ENCODE data around the gene FBXW2.

FBXW2 gene

GRCh38 chr9:120717176-120717575 is 76.0 kb downstream of the FBXW2 start:
- Histone ChIP-seq H3K27ac (no peak overlapping the region), H3K4me3 (no peak overlapping the region)
- TF ChIP-seq CTCF (IDR thresholded peaks at IDR 0.05), result no peak
- no peak for DNase-seq (ENCODE audit: low spot score)

GRCh38 chr9:120716483-120716882 is 76.7 kb downstream of the FBXW2 start:
- Histone ChIP-seq H3K4me3 (no peak overlapping the region), H3K27ac (no peak overlapping the region)
- no peak for TF ChIP-seq CTCF (IDR thresholded peaks at IDR 0.05)
- DNase-seq (ENCODE audit: low spot score), result no peak

DNA sequence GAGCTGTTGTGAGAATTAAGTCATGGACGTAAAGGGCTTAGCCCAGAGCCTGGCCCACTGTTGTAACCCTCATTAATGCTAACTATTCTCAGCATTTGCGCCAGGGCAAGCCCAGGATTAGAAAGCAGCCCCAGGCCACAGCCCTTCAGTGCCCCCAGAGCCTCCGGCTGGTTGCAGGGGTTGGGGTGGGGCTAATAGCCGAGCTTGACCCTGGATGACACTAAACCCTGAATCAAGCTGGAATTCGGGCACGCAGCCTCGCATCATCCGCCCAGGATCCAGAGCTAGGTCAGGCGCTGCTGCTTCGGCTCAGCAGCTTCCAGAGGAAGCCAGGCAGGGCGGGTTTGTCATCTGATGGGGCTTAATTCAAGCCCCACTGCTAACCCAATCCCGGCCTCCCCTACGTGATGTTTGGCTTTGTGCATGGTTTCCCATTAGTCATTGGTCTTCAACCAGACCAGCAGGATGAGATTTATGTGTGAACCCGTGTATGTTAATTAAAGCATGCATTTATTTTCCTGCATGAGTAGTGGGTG is 77.8 kb downstream of the FBXW2 start:
- DNase-seq (ENCODE audit: low spot score), result peak; percentile 76
- Histone ChIP-seq H3K27ac (peak overlapping the region in 1 of 2 donors; percentile 90), H3K4me3 (peak overlapping the region; percentile 83)
- no peak for TF ChIP-seq CTCF (IDR thresholded peaks at IDR 0.05)

DNA sequence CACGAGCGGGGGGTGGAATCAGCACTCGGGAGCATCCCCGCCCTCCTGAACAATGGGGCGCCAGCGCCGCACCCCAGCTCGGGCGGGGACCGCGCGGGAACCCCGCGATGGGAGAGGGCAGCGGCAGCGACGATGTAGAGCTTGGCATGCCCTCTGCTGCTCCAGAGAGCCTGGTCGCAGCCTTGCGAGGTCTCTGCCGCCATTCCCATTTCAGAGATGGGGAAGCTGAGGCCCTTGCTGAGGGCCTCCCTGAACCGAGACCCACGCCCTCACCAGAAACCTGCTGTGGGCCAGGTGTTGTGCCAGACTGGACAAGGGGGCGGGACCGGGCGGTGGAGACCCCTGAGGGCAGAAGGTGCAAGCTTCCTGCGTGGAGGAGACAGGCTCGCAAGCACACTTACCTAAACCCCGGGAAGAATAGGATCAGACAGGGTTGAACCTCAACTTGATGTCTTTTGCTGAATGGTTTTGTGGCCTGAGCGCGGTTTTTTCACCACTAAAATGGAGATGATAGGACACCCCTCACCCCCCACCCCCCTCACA is 78.3 kb downstream of the FBXW2 start:
- no peak for TF ChIP-seq CTCF (IDR thresholded peaks at IDR 0.05)
- peak overlapping the region; percentile 86 to 90 for H3K27ac ChIP-seq
- DNase-seq (ENCODE audit: low spot score), result peak; percentile 79
- H3K4me3 ChIP-seq, result peak overlapping the region; percentile 83

GRCh38 chr9:120714088-120714845 is 78.9 kb downstream of the FBXW2 start, which contains the start of gene MEGF9:
MEGF9 (minus strand) TSS chr9:120714470; CDS start chr9:120714358, 112 bp downstream.
- peak; percentile 99 for DNase-seq (ENCODE audit: low spot score)
- H3K4me3 ChIP-seq, result peak within 1 kb of the TSS; percentile 83
- peak within 1 kb of the TSS; percentile 86 to 90 for H3K27ac ChIP-seq
- TF ChIP-seq CTCF (IDR thresholded peaks at IDR 0.05), result no peak

DNA sequence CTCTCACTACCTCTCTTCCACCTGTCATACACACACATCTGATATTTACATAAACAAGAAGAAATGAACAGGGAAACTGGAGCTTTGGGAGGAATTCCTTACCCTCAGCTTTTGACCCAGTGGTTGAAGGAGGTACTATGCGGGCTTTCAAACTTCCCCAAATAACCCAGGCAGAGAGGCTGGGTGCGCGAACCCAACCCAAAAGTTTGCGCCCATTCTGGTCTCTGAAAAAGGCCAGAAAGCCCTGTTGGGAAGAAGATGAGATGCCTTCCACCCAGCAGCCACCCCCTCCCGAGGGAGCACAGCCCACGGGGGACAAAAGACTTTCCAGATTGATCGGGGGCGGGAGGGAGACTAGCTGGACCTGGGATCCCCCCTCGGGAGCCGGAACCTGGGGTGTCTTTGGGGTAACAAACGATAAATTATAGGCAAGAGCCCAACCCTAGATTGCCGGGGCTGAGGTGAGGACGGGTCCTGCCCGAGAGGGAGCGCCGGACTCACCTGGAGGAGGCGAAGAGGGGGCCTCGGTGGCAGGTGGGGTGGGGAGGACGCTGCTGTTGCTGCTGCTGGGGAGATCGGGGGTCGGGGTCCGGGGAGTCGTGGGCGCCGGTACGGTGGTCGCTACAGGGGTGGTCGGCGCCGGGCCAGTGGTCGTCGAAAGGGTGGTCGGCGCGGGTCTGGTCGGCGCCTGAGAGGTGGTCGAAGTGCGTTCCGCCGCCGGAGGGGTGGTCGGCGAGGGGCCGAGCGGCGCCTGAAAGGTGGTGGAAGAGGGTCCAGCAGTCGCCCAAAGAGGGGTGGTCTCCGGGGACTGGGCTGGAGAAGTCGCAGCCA is 79.7 kb downstream of the FBXW2 start:
- H3K27ac ChIP-seq, result peak overlapping the region; percentile 86 to 90
- TF ChIP-seq CTCF (IDR thresholded peaks at IDR 0.05), result no peak
- H3K4me3 ChIP-seq, result peak overlapping the region; percentile 83
- peak; percentile 79 for DNase-seq (ENCODE audit: low spot score)
